Measurements from ENCODE around the gene ZMIZ1. TPM values are rescaled to one million over a fixed set of nuclear protein-coding genes. Genes with fewer than 3 reads are reported as not detected.

The ZMIZ1 gene
- total and polyA plus RNA-seq, 2 experiments from 2014 or later: 9.2 to 30.9 TPM

DNA sequence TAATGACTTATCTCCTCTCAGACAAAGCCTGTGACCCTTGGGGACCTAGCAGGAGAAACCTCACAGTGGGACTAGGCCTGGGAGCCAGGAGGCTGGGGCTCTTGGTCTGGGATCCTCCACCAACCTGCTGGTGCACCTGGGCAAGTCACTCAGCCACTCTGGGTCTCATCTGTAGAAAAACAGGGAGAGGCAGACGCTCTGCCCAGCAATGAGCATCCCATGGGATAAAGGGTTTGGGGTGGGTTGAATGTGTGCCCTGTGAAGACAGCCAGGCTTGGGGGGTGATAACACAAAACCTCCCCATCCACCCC is 81.6 kb downstream of the ZMIZ1 start:
- DNase-seq (ENCODE audit: low spot score): no peak
- Histone ChIP-seq H3K36me3 (ENCODE audit: insufficient read depth) (no peaks in the 10 kb centered on the region), H3K27me3 (ENCODE audit: insufficient read depth) (no peaks in the 10 kb centered on the region), H3F3A (replicated peaks; ENCODE audit: low read depth) (no peaks in the 10 kb centered on the region), H3K4me1 (ENCODE audit: insufficient read depth) (no peaks in the 10 kb centered on the region; the same call in 1 of the 2 replicates), H4K20me1 (replicated peaks; ENCODE audit: insufficient read depth) (no peaks in the 10 kb centered on the region), H3K4me2 (no peak overlapping the region), H3K79me2 (replicated peaks; ENCODE audit: insufficient read depth) (peaks cover 3% of the 10 kb centered on the region; the same call in 1 of the 2 replicates), H3K9me2 (ENCODE audit: insufficient read depth) (no peaks in the 10 kb centered on the region), H2AFZ (no peak overlapping the region), H3K27ac (ENCODE audit: low read depth) (no peak overlapping the region), H3K4me3 (no peak overlapping the region)
- no peak overlapping the region for H3K4me3 Mint-ChIP-seq
- peaks cover 21% of the 10 kb centered on the region for H3K4me1 Mint-ChIP-seq
- H3K36me3 Mint-ChIP-seq (ENCODE audit: low read depth): peaks cover 2% of the 10 kb centered on the region; the same call in 1 of the 3 replicates
- no peak for TF ChIP-seq JUNB (IDR thresholded peaks at IDR 0.05; ENCODE audit: unreplicated experiment)
- no peak for TF ChIP-seq NANOG (IDR thresholded peaks at IDR 0.05; ENCODE audit: borderline replicate concordance)
- TF ChIP-seq ZNF114 (CRISPR knock-in tag; IDR thresholded peaks at IDR 0.05): no peak
- TF ChIP-seq EZH2phosphoT487 (IDR thresholded peaks at IDR 0.05; ENCODE audit: unreplicated experiment): no peak
- TF ChIP-seq ZNF331 (CRISPR knock-in tag; IDR thresholded peaks at IDR 0.05; ENCODE audit: low read depth): no peak
- no peak for TF ChIP-seq CREB1 (CRISPR knock-in tag; IDR thresholded peaks at IDR 0.05; ENCODE audit: low read depth)
- TF ChIP-seq ETS1 (IDR thresholded peaks at IDR 0.05): no peak
- TF ChIP-seq POLR2AphosphoS5 (IDR thresholded peaks at IDR 0.05; ENCODE audit: low read depth): no peak
- TF ChIP-seq STAT1 (IDR thresholded peaks at IDR 0.05; ENCODE audit: unreplicated experiment): no peak
- no peak for TF ChIP-seq ZNF462 (CRISPR knock-in tag; IDR thresholded peaks at IDR 0.05)
- ATAC-seq: no peak
- H3K27me3 Mint-ChIP-seq (ENCODE audit: insufficient read depth, low read depth, poor library complexity): peaks cover 18% of the 10 kb centered on the region
- no peaks in the 10 kb centered on the region for H3K9me3 Mint-ChIP-seq
- H3K27ac Mint-ChIP-seq: no peak overlapping the region; the same call in 1 of the 2 replicates

Measured in GM23338 (cell line).